ENCODE measurements around the gene S100A13.

DNA sequence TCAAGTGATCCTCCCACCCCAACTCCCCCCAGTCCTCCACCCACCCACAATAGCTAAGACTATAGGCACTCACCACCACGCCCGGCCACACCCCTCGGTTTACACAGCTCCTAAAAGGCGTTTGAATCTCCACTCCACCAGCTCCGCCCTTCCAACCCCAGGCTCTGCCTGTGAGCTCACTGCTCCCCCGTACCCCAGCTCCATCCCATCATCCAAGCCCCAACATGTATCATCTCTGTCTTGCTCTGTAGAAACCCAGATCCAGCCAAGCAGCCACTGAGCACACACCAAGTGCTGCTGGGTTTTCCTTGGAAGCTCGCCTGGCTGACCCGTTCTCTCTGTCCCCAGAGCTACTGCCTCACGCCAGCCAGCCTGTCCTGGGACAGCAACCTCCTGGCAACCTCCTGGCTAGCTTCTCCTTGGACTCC lies 49.7 kb downstream of the S100A13 start:
- TF ChIP-seq YY1 (IDR thresholded peaks at IDR 0.05; ENCODE audit: insufficient read depth, insufficient read length), result no peak
- no peak for TF ChIP-seq ZNF274 (IDR thresholded peaks at IDR 0.05; ENCODE audit: low read depth, low read length)
- TF ChIP-seq SUZ12 (IDR thresholded peaks at IDR 0.05; ENCODE audit: extremely low read depth, insufficient read depth, insufficient read length), result no peak
